Lung microvascular endothelial cell (primary cell): Measurements from ENCODE around the gene TSPAN14. TPM values are rescaled to one million over a fixed set of nuclear protein-coding genes. Genes with fewer than 3 reads are reported as not detected.
"Not testable (repeated sequence)": the region's sequence is repeated elsewhere in the genome, so short reads cannot be mapped to it uniquely, and the experiment has no call there.

Experiments
- DNase-seq, 2 donors: peaks; one replicate each; pipeline versions ENCODE4 v3.0.0 to v3.0.0-alpha.2; 2010; ENCODE audit warnings: low read depth in 2 of 2
- total RNA-seq: library from RNA; depleted of rRNA; stranded (reverse); fragments of >200 nt; gene quantifications from 2 replicates; pipeline ENCODE4 v1.2.1, GENCODE V29; 2014

Gene TSPAN14
- total RNA-seq, 1 donor from 2014 or later: 60.9 TPM

DNA sequence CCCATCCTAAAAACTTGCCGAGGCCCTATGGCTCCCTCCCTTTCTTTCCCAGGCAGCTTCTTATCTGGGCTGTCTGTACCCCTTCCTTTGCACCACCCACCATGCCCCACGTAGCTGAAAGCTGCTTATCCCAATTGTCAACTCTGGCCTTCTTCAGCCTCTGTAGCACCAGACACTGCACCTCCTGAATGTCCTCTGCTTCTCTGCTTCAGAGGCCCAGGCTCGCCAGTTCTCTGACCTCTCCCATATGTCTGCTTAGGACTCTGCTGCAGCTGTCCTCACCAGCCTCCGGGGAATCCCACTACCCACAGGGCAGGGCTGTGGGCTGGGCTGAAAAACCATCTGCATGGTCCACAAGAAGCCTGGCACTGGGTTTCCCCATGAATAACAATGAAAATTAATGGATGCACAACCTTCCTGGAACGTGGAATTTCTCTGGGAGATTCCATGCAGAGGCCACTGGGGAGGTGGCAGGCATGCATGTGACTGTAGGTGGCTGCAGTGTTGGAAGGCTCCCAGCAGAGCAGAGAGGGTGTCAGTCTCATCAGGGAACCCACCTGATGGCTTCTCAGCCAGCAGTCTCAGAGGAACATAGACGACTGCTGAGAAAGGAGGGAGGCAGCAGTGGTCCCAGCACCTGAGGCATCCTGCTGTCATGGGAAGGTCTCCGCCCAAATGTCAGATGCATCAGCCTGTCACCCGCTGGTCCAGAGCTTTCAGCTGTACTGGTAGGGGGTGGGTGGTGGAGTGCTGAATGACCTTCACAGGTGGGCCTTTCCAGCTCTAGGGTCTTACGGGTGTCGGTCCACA is 66.8 kb downstream of the TSPAN14 start:
- no peak for DNase-seq

DNA sequence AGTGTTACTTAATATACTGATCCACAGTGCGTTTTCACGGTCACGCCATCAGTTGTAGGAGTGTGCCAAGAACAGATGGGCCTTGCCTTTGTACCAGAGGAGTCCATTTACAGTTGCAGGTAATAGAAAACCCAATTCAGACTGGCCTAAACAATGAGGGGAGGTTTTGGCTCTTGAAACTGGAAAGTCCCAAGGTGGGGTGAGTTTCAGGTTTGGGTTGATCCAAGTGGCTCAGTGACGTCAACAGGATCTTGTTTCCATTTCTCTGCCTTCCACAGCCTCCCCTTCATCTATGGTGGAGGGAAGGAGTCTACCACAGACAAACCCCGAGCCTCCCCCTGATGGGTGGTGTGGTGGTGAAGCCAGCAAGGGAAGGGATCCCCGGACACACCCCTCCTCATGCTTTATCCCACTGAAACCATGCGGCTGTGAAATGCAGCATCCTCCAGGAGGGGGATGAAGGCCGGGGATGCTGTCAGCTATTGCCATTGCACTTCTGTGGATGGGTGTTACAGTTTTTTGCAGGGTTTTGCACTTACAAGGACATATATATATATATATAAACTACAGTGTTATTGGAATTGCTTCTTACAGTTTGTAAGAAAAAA is 68.8 kb downstream of the TSPAN14 start:
- no peak for DNase-seq

DNA sequence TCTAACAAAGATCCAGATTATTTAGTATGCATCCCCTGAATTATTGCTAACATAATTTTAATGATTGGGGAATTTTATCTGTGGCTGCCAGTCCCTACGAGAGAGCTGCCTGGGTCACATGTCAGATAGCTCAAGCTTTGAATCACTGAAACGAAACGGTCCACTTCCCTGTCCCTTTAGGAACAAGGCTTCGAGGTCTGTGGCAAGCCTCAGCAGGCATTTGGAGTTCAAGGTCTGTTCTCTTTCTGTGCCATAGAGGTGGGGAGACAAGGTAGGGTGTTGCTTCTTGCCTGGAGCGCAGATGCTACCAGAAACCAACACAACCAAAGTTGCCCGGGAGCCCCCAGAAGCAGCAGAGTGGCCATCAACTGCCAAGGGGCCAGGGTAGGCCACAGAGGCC is 69.7 kb downstream of the TSPAN14 start:
- no peak for DNase-seq

DNA sequence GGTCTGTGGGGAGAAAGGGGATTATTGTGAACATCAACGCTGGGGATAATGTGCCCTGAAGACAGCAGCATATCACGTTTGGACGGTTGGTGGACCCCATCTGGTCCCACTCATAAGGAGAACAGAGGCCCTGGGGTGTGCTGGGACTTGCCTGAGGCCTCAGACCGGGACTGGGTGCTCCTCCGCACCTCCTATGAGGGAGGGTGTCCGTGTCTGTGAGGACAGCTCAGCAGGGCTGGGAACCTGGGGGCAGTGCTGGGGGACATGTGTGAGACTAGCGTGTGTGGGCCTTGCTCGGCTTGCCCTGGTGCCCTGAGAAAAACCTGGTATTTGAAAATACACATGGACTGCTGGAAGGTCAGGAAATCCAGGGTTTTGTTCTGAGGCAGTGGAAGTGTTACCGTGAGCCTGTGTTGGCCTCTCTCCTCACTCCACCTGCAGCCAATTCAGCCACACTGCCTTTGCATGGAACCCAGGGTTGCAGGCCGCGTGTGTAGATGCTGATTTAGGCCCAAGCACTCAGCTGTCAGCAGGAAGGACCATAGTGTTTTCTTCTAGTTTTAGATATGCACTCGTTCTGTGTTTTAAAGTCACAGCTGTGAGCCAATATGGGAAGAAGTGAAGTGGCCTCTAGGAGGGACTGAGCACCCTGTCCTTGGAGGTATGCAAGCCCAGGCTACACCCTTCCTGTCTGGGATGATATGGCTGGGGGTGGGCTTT is 70.2 kb downstream of the TSPAN14 start:
- DNase-seq: no peak

DNA sequence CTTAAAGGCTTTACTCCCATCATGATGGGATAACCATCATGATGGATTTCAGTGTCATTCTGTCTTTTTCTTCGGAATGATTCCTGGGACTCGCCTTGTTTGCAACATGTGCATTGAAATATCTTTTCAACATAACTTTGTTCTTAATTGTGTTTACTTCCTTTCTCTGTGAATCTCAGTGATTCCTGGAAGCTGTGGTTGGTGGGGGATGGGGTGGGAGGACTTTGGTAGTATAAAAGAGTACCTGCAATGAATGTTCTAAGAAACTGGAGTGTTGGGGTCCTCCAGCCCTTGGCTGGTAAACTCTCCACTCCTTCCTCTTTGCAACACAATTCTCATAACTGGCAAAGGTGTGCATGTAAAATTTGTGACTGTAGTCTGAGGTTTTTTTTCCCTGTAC is 72.1 kb downstream of the TSPAN14 start:
- DNase-seq: no peak

DNA sequence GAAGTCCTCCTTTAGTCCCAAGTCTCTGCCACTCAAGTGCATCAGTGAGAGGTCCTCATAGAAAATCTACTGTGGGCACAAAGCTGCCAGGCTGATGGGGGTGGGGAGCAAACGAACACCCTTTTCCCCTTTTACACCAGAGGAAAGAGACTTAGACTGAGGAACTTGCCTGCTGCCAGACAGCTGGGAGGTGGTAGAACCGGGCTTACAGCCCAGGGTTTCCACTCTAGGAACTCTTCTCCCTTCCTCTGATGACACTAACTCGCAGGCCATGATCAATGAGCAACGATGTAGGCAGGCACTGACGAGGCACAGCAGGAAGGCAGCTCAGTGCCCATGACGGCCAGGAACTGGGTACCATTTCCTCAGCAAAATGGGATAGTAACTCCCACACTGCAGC is 72.6 kb downstream of the TSPAN14 start:
- no peak for DNase-seq

DNA sequence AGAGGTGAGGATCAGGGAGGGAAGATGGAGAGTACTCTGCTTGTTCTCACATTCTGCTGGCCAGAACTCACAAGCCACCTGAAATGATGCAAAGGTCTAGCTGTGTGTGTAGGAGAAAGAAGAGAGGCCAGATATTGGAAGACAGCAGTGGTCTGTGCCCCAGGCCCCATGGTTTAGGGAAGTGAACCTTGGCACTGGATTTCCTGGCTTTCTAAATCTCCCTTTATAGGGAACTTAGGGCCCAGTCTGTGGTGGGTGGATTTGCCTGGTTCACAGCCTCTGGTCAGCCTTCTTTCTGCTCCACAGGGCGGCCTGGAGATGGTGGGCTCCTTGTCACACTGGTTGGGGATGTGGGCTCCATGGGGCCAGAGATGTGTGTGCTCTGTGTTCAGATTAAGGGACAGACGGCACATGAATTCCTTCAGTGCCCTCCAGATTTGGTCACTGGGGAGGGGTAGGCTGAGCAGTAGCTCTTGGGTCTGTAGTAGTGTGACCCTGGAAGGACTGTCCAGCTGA is 74.1 kb downstream of the TSPAN14 start:
- no peak for DNase-seq

DNA sequence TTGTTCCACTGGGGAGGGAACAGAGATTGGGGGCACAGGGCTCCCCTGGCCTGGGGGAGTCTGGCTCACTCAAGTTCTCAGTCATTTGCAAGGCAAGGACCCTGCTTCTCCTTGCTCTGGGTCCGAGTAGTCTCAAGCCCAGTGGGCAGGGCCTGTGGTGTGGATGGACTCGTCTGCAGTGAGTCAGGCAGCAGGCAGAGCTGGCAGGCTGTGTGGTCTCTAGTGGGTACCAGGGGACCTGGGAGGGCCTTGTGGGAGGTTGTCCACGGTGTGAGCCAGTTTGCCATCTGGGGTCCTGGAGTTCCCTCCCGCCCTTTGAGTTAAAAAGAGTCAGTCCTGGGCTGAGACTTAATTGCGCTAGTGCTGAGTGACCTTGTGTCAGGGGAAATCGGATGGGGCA is 74.8 kb downstream of the TSPAN14 start:
- no peak for DNase-seq

DNA sequence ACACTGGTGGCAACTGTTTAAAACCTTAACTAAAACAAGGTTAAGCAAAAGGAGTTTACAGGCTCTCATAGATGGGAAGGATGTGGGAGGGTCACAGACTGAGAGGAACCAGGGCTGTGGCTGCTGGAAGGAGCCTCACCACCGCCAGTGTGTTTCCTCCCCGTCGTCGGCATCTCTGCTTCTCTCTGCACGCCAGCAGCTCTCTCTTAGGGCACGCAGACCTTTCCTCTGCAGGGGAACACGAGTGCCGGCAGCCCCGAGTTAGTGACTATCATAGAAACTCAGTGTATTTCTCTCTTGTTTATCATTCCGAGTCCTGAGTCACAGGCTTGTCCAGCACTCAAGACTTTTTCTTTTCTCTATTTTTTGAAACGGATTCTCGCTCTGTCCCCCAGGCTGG is 75.5 kb downstream of the TSPAN14 start:
- no peak for DNase-seq

DNA sequence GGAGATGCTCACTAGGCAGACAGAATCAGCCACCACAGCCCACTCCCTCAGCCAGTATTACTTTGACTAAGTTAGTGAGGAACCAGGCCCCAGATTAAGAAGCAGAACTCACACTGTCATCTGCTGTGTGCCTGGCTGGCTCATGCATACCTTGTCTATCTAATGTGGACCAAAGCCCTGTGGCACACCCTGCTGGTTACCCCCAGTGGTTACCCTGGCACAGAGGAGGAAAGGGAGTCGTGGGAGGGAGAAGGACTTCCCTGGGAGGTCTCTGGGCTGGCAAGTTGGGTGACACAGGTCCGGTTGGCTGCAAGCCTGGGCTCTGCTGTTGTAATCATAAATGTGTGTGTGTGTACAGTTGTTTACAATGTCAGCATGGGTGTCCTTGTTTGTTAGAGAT is 76.1 kb downstream of the TSPAN14 start:
- DNase-seq: peak; percentile 47 to 57

DNA sequence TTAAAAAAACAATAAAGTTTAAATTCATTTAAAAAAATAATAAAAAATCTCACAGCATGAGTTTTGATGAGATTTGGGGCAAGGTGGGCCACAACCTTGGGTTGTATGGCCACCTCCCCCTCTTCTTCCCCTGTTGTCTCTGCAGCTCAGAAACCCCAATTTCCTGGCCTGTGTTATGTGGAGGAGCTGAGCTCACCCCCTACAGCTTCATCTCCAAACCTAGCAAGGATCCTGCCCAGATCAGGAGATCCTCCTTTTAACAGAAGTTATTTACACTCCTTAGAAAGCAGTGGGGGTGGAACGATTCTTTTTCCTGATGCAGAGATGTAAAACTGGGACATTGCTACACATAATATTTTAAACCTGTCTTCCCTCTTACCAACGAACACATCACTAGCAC is 76.7 kb downstream of the TSPAN14 start:
- DNase-seq: no peak

DNA sequence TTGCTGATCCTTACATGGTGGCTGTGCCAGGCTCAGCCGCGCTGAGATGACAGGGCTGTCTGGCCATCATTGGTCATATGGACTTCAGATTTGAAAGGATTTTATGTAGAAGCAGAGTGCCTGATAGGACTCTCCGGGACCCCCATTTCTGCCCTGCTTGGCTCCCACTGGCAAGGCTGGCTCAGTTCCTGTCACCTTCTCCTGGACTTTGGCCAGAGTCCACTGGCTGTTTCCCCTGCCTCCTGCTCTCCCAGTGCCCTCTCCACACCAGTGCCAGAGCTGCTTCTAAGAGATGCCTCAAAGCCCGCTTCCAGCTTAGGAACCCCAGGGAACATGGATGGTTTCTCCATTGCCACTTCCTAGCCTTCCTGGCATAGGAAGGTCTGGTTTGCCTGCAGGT is 78.5 kb downstream of the TSPAN14 start:
- no peak for DNase-seq

DNA sequence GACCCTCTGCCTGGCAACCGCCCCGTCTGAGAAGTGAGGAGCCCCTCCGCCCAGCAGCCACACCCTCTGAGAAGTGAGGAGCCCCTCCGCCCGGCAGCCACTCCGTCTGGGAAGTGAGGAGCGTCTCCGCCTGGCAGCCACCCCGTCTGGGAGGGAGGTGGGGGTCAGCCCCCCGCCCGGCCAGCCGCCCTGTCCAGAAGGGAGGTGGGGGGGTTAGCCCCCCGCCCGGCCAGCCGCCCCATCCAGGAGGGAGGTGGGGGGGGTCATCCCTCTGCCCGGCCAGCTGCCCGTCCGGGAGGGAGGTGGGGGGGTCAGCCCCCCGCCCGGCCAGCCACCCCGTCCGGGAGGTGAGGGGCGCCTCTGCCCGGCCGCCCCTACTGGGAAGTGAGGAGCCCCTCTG is 79.9 kb downstream of the TSPAN14 start:
- DNase-seq: not testable (repeated sequence)

DNA sequence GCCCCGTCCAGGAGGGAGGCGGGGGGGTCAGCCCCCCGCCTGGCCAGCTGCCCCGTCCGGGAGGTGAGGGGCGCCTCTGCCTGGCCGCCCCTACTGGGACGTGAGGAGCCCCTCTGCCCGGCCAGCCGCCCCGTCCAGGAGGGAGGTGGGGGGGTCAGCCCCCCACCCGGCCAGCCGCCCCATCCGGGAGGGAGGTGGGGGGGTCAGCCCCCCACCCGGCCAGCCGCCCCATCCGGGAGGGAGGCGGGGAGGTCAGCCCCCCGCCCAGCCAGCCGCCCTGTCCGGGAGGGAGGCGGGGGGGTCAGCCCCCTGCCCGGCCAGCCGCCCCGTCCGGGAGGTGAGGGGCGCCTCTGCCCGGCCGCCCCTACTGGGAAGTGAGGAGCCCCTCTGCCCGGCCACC is 80.5 kb downstream of the TSPAN14 start:
- not testable (repeated sequence) for DNase-seq

DNA sequence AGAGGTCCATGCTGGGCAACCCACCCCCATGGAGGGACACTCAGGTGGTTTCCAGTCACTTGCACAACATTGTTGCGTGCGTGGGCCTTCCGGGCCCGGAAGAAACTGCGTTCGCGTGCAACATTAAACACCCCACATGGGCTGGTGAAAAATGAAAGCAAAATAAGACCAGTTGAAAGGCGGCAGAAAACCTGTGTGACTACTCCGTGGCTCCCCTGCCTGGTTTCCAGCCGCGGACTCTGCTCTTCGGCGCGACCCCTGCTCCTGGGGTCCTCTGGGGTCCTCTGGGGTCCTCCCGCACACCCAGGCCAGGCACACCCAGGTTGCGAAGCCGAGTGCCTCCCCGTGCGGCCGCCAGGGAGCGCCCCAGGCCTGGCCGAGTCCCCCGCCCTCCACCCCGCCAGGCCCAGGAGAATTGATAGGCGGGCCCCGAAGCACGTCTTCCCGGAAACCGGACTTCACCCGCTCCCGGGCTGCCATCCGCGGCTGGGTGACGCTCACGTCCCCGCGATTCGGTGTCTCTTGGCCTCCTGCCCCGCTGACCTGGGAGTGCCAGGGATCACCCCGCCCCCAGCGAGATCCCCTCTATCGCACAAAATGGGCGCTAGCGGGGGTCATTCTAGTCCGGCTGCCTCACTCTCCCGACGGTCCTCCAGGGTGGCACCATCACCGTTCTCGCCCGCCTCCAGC is 81.7 kb downstream of the TSPAN14 start:
- peak in 1 of 2 donors; percentile 72 for DNase-seq

DNA sequence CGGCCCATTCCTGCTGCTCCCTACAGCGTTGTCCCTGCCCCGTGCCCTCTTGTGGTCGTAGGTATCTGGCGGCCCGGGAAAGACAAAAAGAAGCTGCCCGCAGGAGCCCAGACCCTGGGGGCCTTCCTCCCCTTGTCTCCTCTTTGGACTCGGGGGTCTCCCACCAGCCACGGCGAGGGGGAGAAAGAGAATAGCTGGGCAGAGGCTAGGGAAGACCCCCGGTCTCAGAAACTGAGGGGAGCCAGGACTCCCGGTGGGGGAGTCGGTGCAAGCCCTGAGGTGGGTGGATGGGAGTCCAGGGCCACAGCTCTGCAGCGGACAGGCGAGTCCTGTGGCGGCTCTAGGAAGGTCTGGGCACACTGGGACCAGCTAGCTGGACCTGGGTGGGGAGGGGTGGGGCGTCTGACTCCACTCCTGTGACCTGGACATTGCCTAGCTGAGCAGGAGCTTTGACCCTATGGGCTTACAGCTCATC is 82.3 kb downstream of the TSPAN14 start:
- no peak for DNase-seq

DNA sequence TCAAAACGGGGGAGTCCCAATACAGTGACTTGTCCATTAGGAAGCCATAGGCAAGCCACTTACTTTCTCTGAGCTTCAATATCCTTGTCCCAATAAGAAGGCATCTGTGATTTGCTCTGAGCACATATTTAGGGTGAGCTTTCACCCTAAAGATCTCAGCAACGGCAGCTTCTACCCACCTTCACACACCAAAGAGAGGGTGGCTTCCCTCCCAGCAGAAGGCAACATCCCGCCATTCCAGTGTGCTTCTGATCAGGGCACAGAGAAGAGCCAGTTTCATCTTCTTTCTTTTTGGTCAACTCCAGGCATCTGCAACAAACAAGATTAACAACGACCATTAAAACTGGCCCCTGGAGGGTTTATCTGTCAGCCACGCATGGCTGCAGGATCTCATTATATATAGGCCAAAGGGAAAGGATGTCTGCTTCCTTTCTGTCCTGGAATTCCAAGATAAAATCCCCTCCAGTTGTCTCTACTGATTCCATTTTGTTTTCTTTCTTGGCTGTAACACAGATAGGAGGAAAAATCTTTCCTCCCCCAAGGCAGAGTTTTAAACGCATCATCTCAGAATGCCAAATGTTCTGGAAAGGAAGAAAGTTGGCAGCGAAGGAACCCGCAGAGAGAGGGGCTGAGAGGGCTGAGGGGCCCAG is 83.1 kb downstream of the TSPAN14 start:
- DNase-seq: no peak

DNA sequence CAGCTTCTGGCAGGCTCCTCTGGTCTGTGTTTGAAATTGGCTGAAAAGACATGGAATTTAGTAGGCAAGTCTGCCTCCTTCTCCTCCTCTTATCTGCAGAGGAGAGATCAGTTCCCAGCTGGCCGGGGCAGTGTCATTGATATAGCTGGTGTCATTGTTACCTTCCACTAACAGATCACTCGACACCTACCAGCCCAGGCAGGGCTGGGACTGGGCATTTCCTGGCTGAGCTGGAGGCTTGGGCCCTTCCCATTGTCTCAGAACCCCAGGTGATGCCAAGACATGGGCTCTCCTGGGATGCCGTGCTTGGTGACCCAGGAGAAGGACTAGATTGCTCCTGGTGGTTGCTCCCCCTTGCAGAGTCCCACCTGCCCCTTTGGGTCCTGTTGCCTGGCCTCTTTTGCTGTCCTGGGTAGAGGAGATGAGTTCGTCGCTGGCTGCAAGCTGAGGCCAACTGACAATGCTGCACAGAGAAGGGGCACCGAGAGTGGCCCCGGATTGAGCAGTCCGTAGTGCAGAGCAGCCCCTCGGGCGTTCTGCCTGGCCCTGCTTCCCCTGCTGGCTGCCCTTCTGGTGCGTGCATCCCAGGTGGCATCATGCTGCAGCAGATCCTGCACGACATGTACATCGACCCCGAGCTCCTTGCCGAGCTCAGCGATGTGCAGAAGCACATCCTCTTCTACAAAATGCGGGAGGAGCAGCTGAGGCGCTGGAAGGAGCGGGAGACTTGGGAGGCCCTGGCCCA is 83.8 kb downstream of the TSPAN14 start, which contains the start of gene SH2D4B:
Gene SH2D4B, plus strand, starts transcription at position 167 of the 745 bp plus-strand sequence. Its CDS starts 430 bp downstream, at position 597.
- no peak for DNase-seq

DNA sequence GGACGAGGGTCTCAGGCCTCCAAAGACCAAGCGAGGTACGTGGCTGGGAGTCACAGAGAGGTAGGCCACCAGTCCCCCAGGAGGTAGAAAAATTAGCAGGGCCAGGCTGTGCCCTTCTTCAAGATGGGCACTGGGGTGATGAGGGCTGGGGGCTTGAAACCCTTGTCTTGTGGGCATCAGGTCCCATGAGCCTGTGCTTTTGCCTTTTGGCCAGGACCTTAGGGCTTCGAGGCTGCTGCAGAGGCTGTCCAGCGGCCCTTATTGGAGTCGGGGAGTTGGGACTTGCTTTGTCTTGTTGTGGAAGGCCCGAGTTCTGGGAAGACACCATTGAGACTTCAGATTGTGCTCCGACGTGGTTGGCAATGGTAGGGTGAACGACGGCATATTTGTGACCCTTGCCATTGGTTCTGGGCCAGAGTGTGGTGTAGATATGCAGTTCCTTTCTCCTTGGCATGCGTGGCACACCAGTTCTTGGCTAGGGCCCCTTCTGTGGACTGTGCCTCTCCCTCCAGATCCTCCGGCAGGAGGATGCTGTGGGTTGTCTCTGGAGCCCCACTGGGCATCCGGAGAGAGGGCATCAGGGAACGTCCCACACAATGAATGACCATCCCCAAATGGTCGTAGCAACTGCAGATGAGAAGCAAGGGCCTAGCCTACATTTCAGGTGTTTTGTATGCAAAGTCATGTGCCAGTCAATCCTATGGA is 84.5 kb downstream of the TSPAN14 start:
- no peak for DNase-seq
